AG10803 (cell line): ENCODE data around the gene TH.
A peak's percentile ranks its signal among the peaks of the same experiment; 100 is the strongest.

Source experiments
- DNase-seq: peaks from one replicate; pipeline ENCODE4 v3.0.0; 2010; ENCODE audit warnings: low read depth
- H3K4me3 ChIP-seq: 2 replicates; pipeline ENCODE4 v1.5.1; 2011; ENCODE audit warnings: mild to moderate bottlenecking, low read length, control low read depth
- TF ChIP-seq, protein P1 (sequence below): conservative IDR thresholded peaks from 2 replicates; pipeline ENCODE4 v1.5.1; 2011; ENCODE audit warnings: mild to moderate bottlenecking, low read length, control low read depth, inconsistent platforms

Gene TH

DNA sequence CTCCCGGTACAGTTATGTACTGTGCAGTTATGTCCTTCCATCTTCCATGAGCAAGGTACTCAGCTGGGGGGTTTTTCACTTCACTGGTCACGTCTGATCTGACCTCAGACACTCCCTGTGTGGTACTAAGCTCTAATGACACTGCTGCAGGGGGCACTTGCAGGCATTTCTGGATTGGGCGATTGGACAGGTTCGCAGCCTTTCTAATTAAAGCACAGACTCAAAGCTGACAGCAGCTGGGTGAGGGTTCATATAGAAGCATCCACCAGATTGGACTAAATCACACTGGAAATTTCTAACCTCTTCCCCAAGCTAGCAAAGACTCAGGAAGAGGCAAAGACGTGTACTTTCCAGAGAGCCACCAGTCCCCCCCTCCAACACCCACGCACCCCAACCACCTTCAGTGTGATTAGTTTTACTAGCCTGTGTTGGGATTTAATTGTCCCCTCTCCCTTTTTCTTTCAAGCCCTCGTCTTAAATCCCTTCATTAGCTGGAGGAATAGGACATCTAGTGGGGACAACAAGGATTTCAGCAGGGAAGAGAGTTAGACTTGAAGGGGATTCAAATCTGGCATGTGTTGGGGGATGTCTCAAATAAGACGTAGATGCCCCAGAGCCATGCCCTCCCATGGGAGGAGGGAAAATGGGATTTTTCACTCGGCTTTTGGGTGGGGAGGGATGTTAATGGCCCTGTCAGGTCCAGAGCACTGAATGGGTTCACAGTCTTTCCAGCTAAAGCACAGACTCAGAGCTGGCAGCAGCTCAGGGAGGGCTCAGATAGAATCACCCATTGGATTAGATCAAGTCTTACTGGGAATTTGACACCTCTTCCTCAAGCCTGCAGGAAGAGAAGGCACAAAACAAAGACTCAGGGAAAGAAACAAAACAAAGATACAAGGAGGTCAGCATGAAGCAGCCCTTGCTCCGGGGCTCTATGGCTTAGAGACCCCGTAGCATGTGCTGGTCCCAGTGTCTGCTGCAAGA lies 21.5 kb downstream of the TH start:
- DNase-seq: peak; percentile 47
- TF ChIP-seq, protein P1, sequence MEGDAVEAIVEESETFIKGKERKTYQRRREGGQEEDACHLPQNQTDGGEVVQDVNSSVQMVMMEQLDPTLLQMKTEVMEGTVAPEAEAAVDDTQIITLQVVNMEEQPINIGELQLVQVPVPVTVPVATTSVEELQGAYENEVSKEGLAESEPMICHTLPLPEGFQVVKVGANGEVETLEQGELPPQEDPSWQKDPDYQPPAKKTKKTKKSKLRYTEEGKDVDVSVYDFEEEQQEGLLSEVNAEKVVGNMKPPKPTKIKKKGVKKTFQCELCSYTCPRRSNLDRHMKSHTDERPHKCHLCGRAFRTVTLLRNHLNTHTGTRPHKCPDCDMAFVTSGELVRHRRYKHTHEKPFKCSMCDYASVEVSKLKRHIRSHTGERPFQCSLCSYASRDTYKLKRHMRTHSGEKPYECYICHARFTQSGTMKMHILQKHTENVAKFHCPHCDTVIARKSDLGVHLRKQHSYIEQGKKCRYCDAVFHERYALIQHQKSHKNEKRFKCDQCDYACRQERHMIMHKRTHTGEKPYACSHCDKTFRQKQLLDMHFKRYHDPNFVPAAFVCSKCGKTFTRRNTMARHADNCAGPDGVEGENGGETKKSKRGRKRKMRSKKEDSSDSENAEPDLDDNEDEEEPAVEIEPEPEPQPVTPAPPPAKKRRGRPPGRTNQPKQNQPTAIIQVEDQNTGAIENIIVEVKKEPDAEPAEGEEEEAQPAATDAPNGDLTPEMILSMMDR: peak; percentile 63
- H3K4me3 ChIP-seq: no peak overlapping the region

DNA sequence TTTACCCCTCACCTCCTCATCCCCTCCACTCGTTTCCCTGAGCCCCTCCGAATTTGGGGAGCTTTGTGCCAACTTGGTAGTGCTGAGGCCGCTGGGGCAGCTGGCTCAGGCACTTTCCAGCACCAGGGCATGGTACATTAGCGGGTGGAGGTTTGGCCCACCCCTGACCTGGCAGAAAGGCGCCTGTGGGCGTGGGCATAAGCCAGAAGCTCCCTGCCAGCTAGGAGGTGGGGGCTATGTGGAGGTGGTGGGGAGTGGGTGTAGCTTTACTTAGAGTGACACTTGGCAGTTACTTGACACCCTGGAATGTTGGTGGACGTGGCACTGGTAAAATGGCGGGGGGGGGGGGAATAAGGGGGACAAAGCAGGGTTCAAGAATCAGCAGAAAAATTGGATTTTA lies 22.2 kb downstream of the TH start:
- DNase-seq: no peak
- H3K4me3 ChIP-seq: no peak overlapping the region
- TF ChIP-seq, protein P1: no peak

DNA sequence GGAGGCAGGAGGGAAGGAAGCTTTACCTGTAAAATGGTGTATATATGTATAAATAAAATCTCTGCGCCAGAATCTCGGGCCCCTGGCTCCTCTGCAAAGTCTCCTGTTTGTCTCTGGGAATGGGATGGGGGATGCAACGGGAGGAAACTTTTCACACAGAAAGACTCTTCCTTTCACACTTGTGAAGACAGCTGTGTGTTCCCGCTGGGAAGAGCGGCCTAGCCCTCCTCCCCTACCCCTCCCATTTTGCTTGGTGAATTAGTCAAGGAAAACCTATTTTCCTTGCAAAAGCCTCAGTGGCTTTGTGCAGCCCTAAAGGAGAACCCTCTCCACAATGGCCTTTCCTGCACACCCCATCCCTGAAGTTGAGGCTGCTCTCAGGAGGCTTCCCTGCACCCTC lies 23.0 kb downstream of the TH start:
- H3K4me3 ChIP-seq: no peak overlapping the region
- TF ChIP-seq, protein P1: no peak
- DNase-seq: no peak

DNA sequence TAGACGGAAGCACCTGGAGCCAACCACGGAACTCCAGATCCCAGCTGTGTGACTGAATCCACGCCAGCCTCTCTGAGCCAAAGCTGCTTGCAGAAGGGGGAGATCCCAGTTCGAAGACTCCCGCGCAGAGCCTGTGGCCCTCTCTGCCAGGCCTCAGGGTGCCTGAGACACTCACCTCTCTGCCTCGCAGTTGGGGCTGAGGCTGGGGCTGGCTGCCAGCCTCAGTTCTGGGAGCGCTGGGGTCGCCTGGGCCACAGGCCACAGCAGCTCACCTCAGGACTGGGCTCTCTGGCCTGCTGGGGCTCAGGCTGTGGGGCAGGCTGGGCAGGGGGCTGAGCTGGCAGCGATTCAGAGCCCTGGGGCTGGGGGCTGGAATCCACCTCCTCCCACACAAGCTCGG lies 24.2 kb downstream of the TH start:
- TF ChIP-seq, protein P1: no peak
- no peak for DNase-seq
- no peak overlapping the region for H3K4me3 ChIP-seq

DNA sequence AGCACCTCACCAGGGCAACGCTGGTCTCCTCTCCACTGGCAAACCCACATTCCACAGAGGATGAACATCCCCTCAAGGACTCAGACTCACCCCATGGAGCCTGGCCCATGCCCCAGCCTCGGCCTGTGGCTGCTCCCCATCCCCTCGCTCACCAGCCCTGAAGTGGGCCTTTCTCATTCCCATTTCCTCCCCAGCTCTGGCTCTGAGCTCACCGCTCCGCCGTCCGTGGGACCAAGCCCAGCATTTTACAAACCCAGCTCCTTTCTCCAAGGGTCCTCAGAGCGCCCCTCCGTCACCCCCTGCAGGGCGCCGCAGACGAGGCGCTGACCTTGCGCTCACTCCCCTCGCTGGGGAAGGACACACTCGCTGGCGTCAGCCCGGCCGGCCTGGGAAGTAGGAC lies 25.6 kb downstream of the TH start:
- TF ChIP-seq, protein P1: no peak
- DNase-seq: no peak
- no peak overlapping the region for H3K4me3 ChIP-seq

DNA sequence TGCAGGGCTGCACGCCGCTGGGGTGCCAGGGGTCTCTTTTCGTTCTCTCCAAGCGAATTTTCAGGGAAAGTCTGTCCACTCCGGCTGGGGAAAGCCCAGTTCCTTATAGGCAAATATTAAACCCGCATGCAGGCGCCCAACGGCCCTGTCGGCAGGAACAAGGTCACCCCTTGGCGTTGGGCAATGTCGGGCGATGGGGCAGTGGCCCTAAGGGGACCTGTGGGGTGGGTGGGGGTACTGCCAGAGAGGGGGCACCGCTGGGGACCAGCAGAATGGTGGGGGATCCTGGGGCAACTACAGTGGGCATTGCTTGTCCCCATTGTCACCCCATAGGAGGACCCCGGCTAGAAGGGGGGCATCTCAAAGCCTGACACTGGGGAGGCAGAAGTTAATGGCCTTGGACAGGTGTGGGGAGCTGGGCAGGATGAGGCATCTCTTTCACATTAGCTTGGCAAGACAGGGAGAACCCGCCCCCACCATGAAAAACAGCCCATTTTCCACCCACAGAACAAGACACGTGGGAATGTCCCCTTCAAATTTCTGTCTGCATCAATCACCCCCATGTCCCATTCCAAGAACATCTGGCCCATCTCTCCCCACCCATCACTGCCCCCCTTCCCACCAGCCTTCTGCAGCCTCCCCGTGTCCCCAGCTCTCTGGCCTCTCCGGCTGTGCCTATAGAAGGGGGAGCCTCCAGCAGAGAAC lies 26.9 kb downstream of the TH start:
- H3K4me3 ChIP-seq: no peak overlapping the region
- TF ChIP-seq, protein P1: no peak
- no peak for DNase-seq
